Gastrocnemius medialis (tissue), 4 donors: ENCODE data around the gene LMO2. TPM values are rescaled to one million over a fixed set of nuclear protein-coding genes. Genes with fewer than 3 reads are reported as not detected.
"Not testable (repeated sequence)": the region's sequence is repeated elsewhere in the genome, so short reads cannot be mapped to it uniquely, and the experiment has no call there.

ENCODE experiments used
- ATAC-seq, 2 donors: fragments of 150-250 bp; one replicate each; pipeline ENCODE4 v1.9.1; 2016
- DNase-seq, 2 donors: peaks; one replicate each; pipeline ENCODE4 v3.0.0-alpha.2; 2019
- H3K27ac ChIP-seq, 4 donors: fragments of 200-600 bp; sonication (generic); 1 replicate in 1 of 4; 2 replicates in 3 of 4; pipeline ENCODE4 v1.5.1; 2016 to 2018; ENCODE audit warnings: mild to moderate bottlenecking in 2 of 4, moderate library complexity in 1 of 4
- H3K27me3 ChIP-seq, 3 donors: fragments of 200-600 bp; sonication (generic) in 2 of 3; 1 replicate in 1 of 3; 2 replicates in 2 of 3; pipeline versions ENCODE4 v1.5.1 to v1.6.0; 2016 to 2019; ENCODE audit warnings: mild to moderate bottlenecking in 1 of 3, moderate library complexity in 1 of 3
- H3K36me3 ChIP-seq, 2 donors: fragments of 200-600 bp; sonication (generic) in 1 of 2; one replicate each; pipeline ENCODE4 v1.5.1; 2017 to 2018
- H3K4me1 ChIP-seq, 2 donors: fragments of 200-600 bp; sonication (generic) in 1 of 2; one replicate each; pipeline ENCODE4 v1.5.1; 2016 to 2017; ENCODE audit warnings: mild to moderate bottlenecking in 2 of 2
- H3K4me3 ChIP-seq, 4 donors: fragments of 200-600 bp; sonication (generic) in 3 of 4; 1 replicate in 1 of 4; 2 replicates in 3 of 4; pipeline ENCODE4 v1.5.1; 2016 to 2019; ENCODE audit warnings: mild to moderate bottlenecking in 2 of 4
- H3K9me3 ChIP-seq, 3 donors: fragments of 200-600 bp; sonication (generic) in 2 of 3; 1 replicate in 1 of 3; 2 replicates in 2 of 3; pipeline ENCODE4 v1.5.1; 2016 to 2019
- POLR2A ChIP-seq, 2 donors: fragments of 450-650 bp; IDR thresholded peaks; one replicate each; pipeline ENCODE4 v1.6.1; 2017; ENCODE audit warnings: antibody characterized with exemption in 2 of 2, mild to moderate bottlenecking in 2 of 2, moderate library complexity in 2 of 2
- in situ Hi-C, 4 donors: fragments of 200-750 bp; cut with MboI; loops; one replicate each; pipeline versions ENCODE4 v1.15.0 to v1.8.0; 2017; ENCODE audit warnings: low sequenced_read_pairs in 4 of 4
- intact Hi-C: fragments of 100-400 bp; cut with DNase I; formaldehyde crosslinking; loops from one replicate; pipeline ENCODE4 v1.15.1; 2023; ENCODE audit warnings: low total_unique reads
- total RNA-seq, 4 donors: library from RNA; depleted of rRNA; stranded (reverse); fragments of >200 nt; gene quantifications; one replicate each; pipeline versions ENCODE4 v1.1.0 to v1.2.3, GENCODE V29; 2016
- TF ChIP-seq, protein P1 (sequence below), 5 experiments: fragments of 450-650 bp in 3 of 5; fragments of 200-600 bp in 2 of 5; sonication (generic) in 2 of 5; IDR thresholded peaks in 4 of 5; conservative IDR thresholded peaks in 1 of 5; 1 replicate in 4 of 5; 2 replicates in 1 of 5; pipeline ENCODE4 v1.5.1; 2016 to 2019; ENCODE audit warnings: antibody characterized with exemption in 5 of 5, mild to moderate bottlenecking in 3 of 5, moderate library complexity in 3 of 5

LMO2 gene
- total RNA-seq, 4 donors from 2014 or later = 5.3 to 41.9 (median 19.2) TPM

DNA sequence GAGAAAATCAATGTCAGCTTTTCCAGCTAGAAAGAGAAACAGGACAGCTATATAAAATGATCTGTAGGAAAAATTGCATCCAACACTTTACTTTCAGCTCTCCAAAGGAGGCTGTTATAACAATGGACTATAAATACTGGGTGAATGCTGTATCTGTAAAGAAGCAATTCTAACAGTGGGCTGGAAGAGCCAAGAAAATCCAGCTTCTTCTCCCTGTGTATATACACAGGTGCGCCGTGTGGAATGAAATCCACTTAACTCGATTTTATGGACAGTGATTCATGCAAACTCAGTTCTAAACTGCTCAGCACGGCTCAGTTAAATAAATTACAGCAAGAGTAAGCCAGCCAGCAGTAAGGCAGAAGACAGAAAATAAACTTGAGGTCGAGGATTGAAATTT is 32.5 kb upstream of the LMO2 start:
- no peak overlapping the region for H3K27ac ChIP-seq
- ATAC-seq (no peak), DNase-seq (no peak)
- no peak for TF ChIP-seq POLR2A (IDR thresholded peaks at IDR 0.05)
- TF ChIP-seq, protein P1, sequence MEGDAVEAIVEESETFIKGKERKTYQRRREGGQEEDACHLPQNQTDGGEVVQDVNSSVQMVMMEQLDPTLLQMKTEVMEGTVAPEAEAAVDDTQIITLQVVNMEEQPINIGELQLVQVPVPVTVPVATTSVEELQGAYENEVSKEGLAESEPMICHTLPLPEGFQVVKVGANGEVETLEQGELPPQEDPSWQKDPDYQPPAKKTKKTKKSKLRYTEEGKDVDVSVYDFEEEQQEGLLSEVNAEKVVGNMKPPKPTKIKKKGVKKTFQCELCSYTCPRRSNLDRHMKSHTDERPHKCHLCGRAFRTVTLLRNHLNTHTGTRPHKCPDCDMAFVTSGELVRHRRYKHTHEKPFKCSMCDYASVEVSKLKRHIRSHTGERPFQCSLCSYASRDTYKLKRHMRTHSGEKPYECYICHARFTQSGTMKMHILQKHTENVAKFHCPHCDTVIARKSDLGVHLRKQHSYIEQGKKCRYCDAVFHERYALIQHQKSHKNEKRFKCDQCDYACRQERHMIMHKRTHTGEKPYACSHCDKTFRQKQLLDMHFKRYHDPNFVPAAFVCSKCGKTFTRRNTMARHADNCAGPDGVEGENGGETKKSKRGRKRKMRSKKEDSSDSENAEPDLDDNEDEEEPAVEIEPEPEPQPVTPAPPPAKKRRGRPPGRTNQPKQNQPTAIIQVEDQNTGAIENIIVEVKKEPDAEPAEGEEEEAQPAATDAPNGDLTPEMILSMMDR (IDR thresholded peaks at IDR 0.05 in 4 of 5, conservative IDR thresholded peaks at IDR 0.05 in 1 of 5) = no peak
- no peak overlapping the region for H3K4me3 ChIP-seq
- H3K36me3 ChIP-seq = no peaks in the 10 kb centered on the region
- H3K27me3 ChIP-seq = no peaks in the 10 kb centered on the region
- no peaks in the 10 kb centered on the region for H3K9me3 ChIP-seq
- intact Hi-C loops = no loop called here
- peaks cover 0 to under 1% of the 10 kb centered on the region in 2 donors for H3K4me1 ChIP-seq
- in situ Hi-C loops = no loop called here

DNA sequence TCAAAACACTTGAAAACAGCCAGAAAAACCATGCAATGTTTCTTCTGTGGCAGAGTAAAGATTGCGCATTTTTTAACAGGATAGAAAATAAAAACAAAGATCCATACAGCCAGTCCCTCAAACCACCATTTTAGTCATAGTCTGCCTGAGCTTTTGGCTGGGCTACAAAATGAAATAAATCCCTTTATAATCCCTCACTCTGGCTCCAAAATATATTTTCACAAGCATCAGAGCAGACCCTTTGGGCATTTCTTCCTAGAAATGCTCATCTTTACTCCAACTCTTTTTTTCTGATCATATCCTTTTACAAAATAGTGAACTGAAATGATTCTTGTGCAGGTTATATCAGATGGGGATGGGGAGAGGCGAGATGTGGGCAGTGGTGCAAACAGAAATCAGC is 31.8 kb upstream of the LMO2 start:
- Histone ChIP-seq H3K4me1 (no peaks in the 10 kb centered on the region), H3K27ac (no peak overlapping the region), H3K36me3 (no peaks in the 10 kb centered on the region), H3K9me3 (no peaks in the 10 kb centered on the region), H3K27me3 (no peaks in the 10 kb centered on the region), H3K4me3 (no peak overlapping the region)
- in situ Hi-C loops (no loop called here), intact Hi-C loops (no loop called here)
- DNase-seq (no peak), ATAC-seq (no peak)
- TF ChIP-seq, protein P1 (IDR thresholded peaks at IDR 0.05 in 4 of 5, conservative IDR thresholded peaks at IDR 0.05 in 1 of 5) = no peak
- no peak for TF ChIP-seq POLR2A (IDR thresholded peaks at IDR 0.05)

DNA sequence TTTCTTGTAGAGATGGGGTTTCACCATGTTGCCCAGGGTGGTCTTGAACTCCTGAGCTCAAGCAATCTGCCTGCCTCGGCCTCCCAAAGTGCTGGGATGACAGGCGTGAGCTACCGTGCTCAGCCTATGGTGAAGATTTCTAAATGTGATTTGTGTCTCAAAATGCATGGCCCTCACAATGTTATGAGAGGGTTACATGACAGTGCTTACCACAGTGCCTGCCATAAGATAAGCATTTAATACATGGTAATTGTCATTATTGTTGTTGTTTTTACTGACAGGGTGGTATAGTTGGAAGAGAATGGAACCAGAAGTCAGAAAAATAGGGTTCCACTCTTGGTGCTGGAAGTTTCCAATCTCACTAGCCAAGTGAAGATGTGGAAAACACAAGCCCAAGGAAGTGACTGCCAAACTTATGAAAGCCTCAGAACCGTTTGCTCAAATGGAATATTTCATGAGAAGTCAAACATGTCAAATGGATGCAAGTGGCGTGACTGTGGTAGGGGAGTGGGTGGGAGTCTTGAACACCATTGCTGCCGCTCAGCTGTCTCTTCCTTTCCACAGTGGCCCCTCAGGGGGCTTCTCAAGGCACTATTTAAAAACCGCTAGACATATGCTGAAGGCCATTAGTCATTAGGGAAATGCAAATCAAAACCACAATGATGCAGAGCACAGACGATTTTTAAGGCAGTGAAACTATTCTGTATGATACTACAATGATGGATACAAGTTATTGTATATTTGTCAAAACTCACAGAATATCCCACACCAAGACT is 29.1 kb upstream of the LMO2 start:
- H3K4me1 ChIP-seq = no peaks in the 10 kb centered on the region
- H3K27ac ChIP-seq = no peak overlapping the region
- no peak for ATAC-seq
- intact Hi-C loops = no loop called here
- H3K36me3 ChIP-seq = no peaks in the 10 kb centered on the region
- no peak for DNase-seq
- H3K9me3 ChIP-seq = no peaks in the 10 kb centered on the region
- no peaks in the 10 kb centered on the region for H3K27me3 ChIP-seq
- in situ Hi-C loops = no loop called here
- TF ChIP-seq, protein P1 (IDR thresholded peaks at IDR 0.05 in 4 of 5, conservative IDR thresholded peaks at IDR 0.05 in 1 of 5) = no peak
- no peak for TF ChIP-seq POLR2A (IDR thresholded peaks at IDR 0.05)
- no peak overlapping the region for H3K4me3 ChIP-seq

DNA sequence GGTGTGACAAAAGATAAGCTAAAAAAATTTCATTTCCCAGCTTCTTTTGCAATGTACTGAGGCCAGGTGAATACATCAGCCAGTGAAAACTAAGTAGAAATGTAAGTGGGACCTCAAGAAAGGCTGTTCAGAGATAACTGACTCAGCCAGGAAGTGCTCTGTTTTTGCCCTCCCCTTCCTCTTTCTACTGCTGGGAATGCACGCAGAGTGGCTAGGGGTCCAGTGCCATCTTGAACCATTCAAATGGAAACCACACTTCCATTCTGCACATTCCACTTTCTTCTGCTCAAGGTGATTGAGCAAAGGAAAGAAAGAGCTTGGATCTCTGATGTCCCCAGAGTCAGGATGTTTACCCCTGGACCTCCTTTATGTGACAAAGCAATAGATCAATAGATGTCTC is 27.8 kb upstream of the LMO2 start:
- H3K4me1 ChIP-seq = no peaks in the 10 kb centered on the region

DNA sequence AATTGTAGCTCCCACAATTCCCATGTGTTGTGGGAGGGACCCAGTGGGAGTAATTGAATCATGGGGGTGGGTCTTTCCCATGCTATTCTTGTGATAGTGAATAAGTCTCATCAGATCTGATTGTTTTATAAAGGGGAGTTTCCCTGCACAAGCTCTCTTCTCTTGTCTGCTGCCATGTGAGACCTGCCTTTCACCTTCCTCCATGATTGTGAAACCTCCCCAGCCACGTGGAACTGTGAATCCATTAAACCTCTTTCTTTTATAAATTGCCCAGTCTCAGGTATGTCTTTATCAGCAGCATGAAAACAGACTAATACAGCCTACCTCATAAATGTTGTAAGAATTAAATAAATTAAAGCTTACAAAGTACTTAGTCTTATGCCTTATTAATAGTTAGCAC is 25.5 kb upstream of the LMO2 start:
- H3K36me3 ChIP-seq, H3K4me3 ChIP-seq, intact Hi-C loops, H3K9me3 ChIP-seq, ATAC-seq, H3K27ac ChIP-seq, DNase-seq, H3K27me3 ChIP-seq, H3K4me1 ChIP-seq: not testable (repeated sequence)
- in situ Hi-C loops = loop anchor here in 1 of 4 donors (10.0 kb wide), 1 partner anchor 53 kb away; no protein-coding TSS in a partner anchor

More for the DNA sequence above, 27.8 kb upstream of the LMO2 start:
- Histone ChIP-seq H3K9me3 (no peaks in the 10 kb centered on the region), H3K4me3 (no peak overlapping the region), H3K27ac (no peak overlapping the region), H3K27me3 (no peaks in the 10 kb centered on the region), H3K36me3 (no peaks in the 10 kb centered on the region)
- DNase-seq (no peak), ATAC-seq (no peak)
- in situ Hi-C loops = loop anchor here in 1 of 4 donors (10.0 kb wide), 1 partner anchor 55 kb away; no protein-coding TSS in a partner anchor
- intact Hi-C loops = no loop called here
- no peak for TF ChIP-seq POLR2A (IDR thresholded peaks at IDR 0.05)
- TF ChIP-seq, protein P1 (IDR thresholded peaks at IDR 0.05 in 4 of 5, conservative IDR thresholded peaks at IDR 0.05 in 1 of 5) = no peak
